ENCODE results near the gene SFT2D1. TPM values are rescaled to one million over a fixed set of nuclear protein-coding genes. Genes with fewer than 3 reads are reported as not detected.
A peak's percentile ranks its signal among the peaks of the same experiment; 100 is the strongest.

The SFT2D1 gene
- total and polyA plus RNA-seq, 5 donors, result 23.6 to 45.8 (median 24.9) TPM

GRCh38 chr6:166274739-166275370 lies 67.5 kb downstream of the SFT2D1 start:
- intact Hi-C loops (cut with DNase I), result loop anchor here (2.0 to 10.0 kb wide), 3 partner anchors 126 to 130 kb away; no protein-coding TSS in a partner anchor
- ATAC-seq (peak in 1 of 2 donors; percentile 10), DNase-seq (no peak)
- 71% methylated on average over 13 of the region's 13 CpGs for WGBS
- Histone ChIP-seq H3K27me3 (ENCODE audit: control insufficient read depth, insufficient read depth) (no peaks in the 10 kb centered on the region), H3K27ac (ENCODE audit: low read length) (no peak overlapping the region), H3K4me3 (ENCODE audit: low read length) (no peak overlapping the region), H3K9me3 (ENCODE audit: control insufficient read depth, low read length) (no peaks in the 10 kb centered on the region), H3K4me1 (ENCODE audit: control insufficient read depth, insufficient read depth, low read length) (no peaks in the 10 kb centered on the region)

- no peak overlapping the region for H3K4me3 ChIP-seq (ENCODE audit: low read length)
- H3K4me1 ChIP-seq (ENCODE audit: control insufficient read depth, insufficient read depth, low read length), result no peaks in the 10 kb centered on the region
- intact Hi-C loops (cut with DNase I), result loop anchor here in 2 of 4 donors (2.0 to 10.0 kb wide), 2 partner anchors 127 to 131 kb away; no protein-coding TSS in a partner anchor
- no peak overlapping the region for H3K27ac ChIP-seq (ENCODE audit: low read length)
- DNase-seq, result no peak
- H3K27me3 ChIP-seq (ENCODE audit: control insufficient read depth, insufficient read depth), result peaks cover 2% of the 10 kb centered on the region
- ATAC-seq, result no peak
- no peaks in the 10 kb centered on the region for H3K9me3 ChIP-seq (ENCODE audit: control insufficient read depth, low read length)
- WGBS, result 72% methylated on average over 4 of the region's 4 CpGs
These were observed 68.2 kb downstream of the SFT2D1 start for GRCh38 chr6:166274163-166274562.

GRCh38 chr6:166271376-166271765 lies 71.0 kb downstream of the SFT2D1 start:
- no peak overlapping the region for H3K4me3 ChIP-seq (ENCODE audit: low read length)
- no peaks in the 10 kb centered on the region for H3K4me1 ChIP-seq (ENCODE audit: control insufficient read depth, insufficient read depth, low read length)
- no peak for ATAC-seq
- intact Hi-C loops (cut with DNase I), result loop anchor here in 1 of 4 donors (10.0 kb wide), 1 partner anchor 133 kb away; no protein-coding TSS in a partner anchor
- no peaks in the 10 kb centered on the region for H3K9me3 ChIP-seq (ENCODE audit: control insufficient read depth, low read length)
- peaks cover 3% of the 10 kb centered on the region for H3K27me3 ChIP-seq (ENCODE audit: control insufficient read depth, insufficient read depth)
- no peak for DNase-seq
- H3K27ac ChIP-seq (ENCODE audit: low read length), result no peak overlapping the region
- 81% methylated on average over 9 of the region's 9 CpGs for WGBS

- 73% methylated on average over 10 of the region's 10 CpGs for WGBS
- Histone ChIP-seq H3K9me3 (ENCODE audit: control insufficient read depth, low read length) (no peaks in the 10 kb centered on the region), H3K27ac (ENCODE audit: low read length) (no peak overlapping the region), H3K4me1 (ENCODE audit: control insufficient read depth, insufficient read depth, low read length) (no peaks in the 10 kb centered on the region), H3K27me3 (ENCODE audit: control insufficient read depth, insufficient read depth) (peaks cover 3% of the 10 kb centered on the region), H3K4me3 (ENCODE audit: low read length) (no peak overlapping the region)
- intact Hi-C loops (cut with DNase I), result loop anchor here in 1 of 4 donors (10.0 kb wide), 1 partner anchor 134 kb away; no protein-coding TSS in a partner anchor
- ATAC-seq (no peak), DNase-seq (no peak)
These were observed 71.5 kb downstream of the SFT2D1 start for GRCh38 chr6:166270706-166271375.

Other genes starting within 250 kb of the SFT2D1 start
- gene TBXT, start 174.7 kb downstream of the SFT2D1 start, total RNA-seq, result not detected
- not detected for gene TBXT, start 174.7 kb downstream of the SFT2D1 start, polyA plus RNA-seq
- gene PRR18, start 34.2 kb downstream of the SFT2D1 start, total RNA-seq, result not detected
- gene PRR18, start 34.2 kb downstream of the SFT2D1 start, polyA plus RNA-seq, result 0.02 TPM
- gene MPC1, start 40.4 kb upstream of the SFT2D1 start, total RNA-seq, result 100 to 1,000 TPM; 275 to 395 (median 317) TPM
- 760 TPM for gene MPC1, start 40.4 kb upstream of the SFT2D1 start, polyA plus RNA-seq
- gene RAMACL, start 244.1 kb upstream of the SFT2D1 start, total RNA-seq, result 1 to 10 TPM in 1 of 4 donors, under 1 TPM in 3; 0.31 to 1.0 (median 0.61) TPM
- 0.38 TPM for gene RAMACL, start 244.1 kb upstream of the SFT2D1 start, polyA plus RNA-seq

Measured in right cardiac atrium (tissue), 5 donors.